ENCODE measurements around the gene KANTR.

DNA sequence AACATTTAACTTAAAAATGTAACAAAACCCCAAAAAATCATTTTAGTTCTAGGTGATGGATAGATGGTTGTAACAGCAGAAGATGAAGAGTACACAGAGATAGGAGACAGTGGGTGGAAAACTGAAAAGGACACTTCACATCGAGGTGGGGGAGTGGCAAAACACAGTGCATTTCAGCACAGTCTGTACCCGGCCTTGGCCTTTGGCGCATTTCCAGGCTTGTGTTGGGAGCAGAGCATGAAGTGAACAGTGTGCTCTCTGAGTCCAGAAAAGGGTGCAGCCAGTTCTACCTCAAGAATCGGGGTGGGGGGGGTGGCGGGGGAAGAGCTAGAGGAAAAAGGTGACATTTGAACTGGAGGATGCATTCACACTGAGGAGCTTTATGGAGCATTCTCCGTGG, 7.5 kb upstream of the KANTR start:
- TF ChIP-seq, protein P1, sequence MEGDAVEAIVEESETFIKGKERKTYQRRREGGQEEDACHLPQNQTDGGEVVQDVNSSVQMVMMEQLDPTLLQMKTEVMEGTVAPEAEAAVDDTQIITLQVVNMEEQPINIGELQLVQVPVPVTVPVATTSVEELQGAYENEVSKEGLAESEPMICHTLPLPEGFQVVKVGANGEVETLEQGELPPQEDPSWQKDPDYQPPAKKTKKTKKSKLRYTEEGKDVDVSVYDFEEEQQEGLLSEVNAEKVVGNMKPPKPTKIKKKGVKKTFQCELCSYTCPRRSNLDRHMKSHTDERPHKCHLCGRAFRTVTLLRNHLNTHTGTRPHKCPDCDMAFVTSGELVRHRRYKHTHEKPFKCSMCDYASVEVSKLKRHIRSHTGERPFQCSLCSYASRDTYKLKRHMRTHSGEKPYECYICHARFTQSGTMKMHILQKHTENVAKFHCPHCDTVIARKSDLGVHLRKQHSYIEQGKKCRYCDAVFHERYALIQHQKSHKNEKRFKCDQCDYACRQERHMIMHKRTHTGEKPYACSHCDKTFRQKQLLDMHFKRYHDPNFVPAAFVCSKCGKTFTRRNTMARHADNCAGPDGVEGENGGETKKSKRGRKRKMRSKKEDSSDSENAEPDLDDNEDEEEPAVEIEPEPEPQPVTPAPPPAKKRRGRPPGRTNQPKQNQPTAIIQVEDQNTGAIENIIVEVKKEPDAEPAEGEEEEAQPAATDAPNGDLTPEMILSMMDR (conservative IDR thresholded peaks at IDR 0.05), result no peak
- TF ChIP-seq EZH2 (IDR thresholded peaks at IDR 0.05; ENCODE audit: low read depth), result no peak

Measured in PC-9 (cell line).